AG04450 (cell line): ENCODE measurements around the gene AHCY. TPM values are rescaled to one million over a fixed set of nuclear protein-coding genes. Genes with fewer than 3 reads are reported as not detected.

Source experiments
- CTCF ChIA-PET: fragments of 300-600, 350-600 bp; formaldehyde crosslinking; extraction: SDS; loops from one replicate; lab custom pipeline; 2022; ENCODE audit warnings: antibody characterized with exemption, inconsistent platforms; lab: Charles Lee
- POLR2A ChIA-PET: fragments of 350-600 bp; formaldehyde crosslinking; extraction: SDS; loops from one replicate; lab custom pipeline; 2021; ENCODE audit warnings: antibody characterized with exemption, inconsistent platforms; lab: Yijun Ruan, JAX
- DNase-seq: peaks from one replicate; pipeline ENCODE4 v3.0.0-alpha.2; 2011; ENCODE audit warnings: low read depth, low spot score
- H3K27ac ChIP-seq: one replicate; pipeline ENCODE4 v1.5.1; 2012; ENCODE audit warnings: low read depth, low read length, control low read depth
- H3K27me3 ChIP-seq: one replicate; pipeline ENCODE4 v1.6.0; 2012; ENCODE audit warnings: low read length; ENCODE audit not compliant: control insufficient read depth, insufficient read depth
- H3K4me3 ChIP-seq: 2 replicates; pipeline ENCODE4 v1.5.1; 2011; ENCODE audit warnings: mild to moderate bottlenecking, low read depth, low read length, control low read depth
- H3K9me3 ChIP-seq: 2 replicates; pipeline ENCODE4 v1.5.1; 2012; ENCODE audit warnings: low read length; ENCODE audit not compliant: control insufficient read depth, insufficient read depth
- CTCF ChIP-seq: IDR thresholded peaks from 2 replicates; pipeline ENCODE4 v1.5.1; 2011; ENCODE audit warnings: low read depth, low read length, control low read depth, inconsistent platforms
- polyA plus RNA-seq: library from polyadenylated mRNA; depleted of rRNA; stranded (reverse); fragments of >200 nt; gene quantifications from 2 replicates; pipeline ENCODE4 v1.2.3, GENCODE V29; 2011; rRNA removed
- small RNA-seq: library from RNA; depleted of rRNA; stranded (forward); fragments of <200 nt; gene quantifications from one replicate; pipeline ENCODE3, GENCODE V24; 2012; ENCODE audit warnings: low read depth; ENCODE audit not compliant: insufficient read length

The AHCY gene
- polyA plus RNA-seq, 1 experiment, result 101 TPM

GRCh38 chr20:34235875-34236274, 67.3 kb downstream of the AHCY start:
- no peak overlapping the region for H3K27ac ChIP-seq
- no peak for TF ChIP-seq CTCF
- POLR2A ChIA-PET, result no interaction called here
- CTCF ChIA-PET, result no interaction called here
- no peaks in the 10 kb centered on the region for H3K9me3 ChIP-seq
- peaks cover 33% of the 10 kb centered on the region for H3K27me3 ChIP-seq
- no peak for DNase-seq
- no peak overlapping the region for H3K4me3 ChIP-seq

GRCh38 chr20:34233687-34234086, 69.5 kb downstream of the AHCY start:
- ChIA-PET CTCF (no interaction called here), POLR2A (no interaction called here)
- H3K9me3 ChIP-seq, result no peaks in the 10 kb centered on the region
- H3K4me3 ChIP-seq, result no peak overlapping the region
- TF ChIP-seq CTCF, result no peak
- peaks cover 15% of the 10 kb centered on the region for H3K27me3 ChIP-seq
- no peak for DNase-seq
- no peak overlapping the region for H3K27ac ChIP-seq

GRCh38 chr20:34232494-34233087, 70.6 kb downstream of the AHCY start:
- no peak overlapping the region for H3K27ac ChIP-seq
- TF ChIP-seq CTCF, result no peak
- ChIA-PET CTCF (interaction anchor here (0.7 kb wide), 1 partner anchor 70 kb away, joined by 7 read pairs; no protein-coding TSS in a partner anchor), POLR2A (no interaction called here)
- H3K4me3 ChIP-seq, result no peak overlapping the region
- no peaks in the 10 kb centered on the region for H3K9me3 ChIP-seq
- no peak for DNase-seq
- H3K27me3 ChIP-seq, result peaks cover 12% of the 10 kb centered on the region

GRCh38 chr20:34231634-34232033, 71.5 kb downstream of the AHCY start:
- CTCF ChIA-PET, result interaction anchor here (0.9 kb wide), 1 partner anchor 41 kb away, joined by 4 read pairs; no protein-coding TSS in a partner anchor
- Histone ChIP-seq H3K9me3 (no peaks in the 10 kb centered on the region), H3K4me3 (no peak overlapping the region), H3K27ac (no peak overlapping the region), H3K27me3 (peaks cover 12% of the 10 kb centered on the region)
- POLR2A ChIA-PET, result no interaction called here
- no peak for TF ChIP-seq CTCF
- no peak for DNase-seq

Small RNA genes within 50 kb of the gene (small RNA-seq; reads per million reads assigned to genes)
- not detected for gene AL356299.1

Other genes with a start within 250 kb of the AHCY start
- gene EIF2S2, start 191.1 kb downstream of the AHCY start, polyA plus RNA-seq, result 119 and 161 TPM in 2 replicates
- not detected in 2 replicates for gene ASIP, start 61.9 kb downstream of the AHCY start, polyA plus RNA-seq
- gene ITCH, start 59.9 kb upstream of the AHCY start, polyA plus RNA-seq, result 20.3 and 23.2 TPM in 2 replicates
- gene DYNLRB1, start 213.1 kb upstream of the AHCY start, polyA plus RNA-seq, result 256 and 325 TPM in 2 replicates